DLD1 (cell line): ENCODE results near the gene LY6G6C.

Experiments
- in situ Hi-C: cut with HindIII; loops from 2 replicates; pipeline ENCODE4 v1.10.0; 2017; ENCODE audit warnings: low sequenced_read_pairs

LY6G6C gene

DNA sequence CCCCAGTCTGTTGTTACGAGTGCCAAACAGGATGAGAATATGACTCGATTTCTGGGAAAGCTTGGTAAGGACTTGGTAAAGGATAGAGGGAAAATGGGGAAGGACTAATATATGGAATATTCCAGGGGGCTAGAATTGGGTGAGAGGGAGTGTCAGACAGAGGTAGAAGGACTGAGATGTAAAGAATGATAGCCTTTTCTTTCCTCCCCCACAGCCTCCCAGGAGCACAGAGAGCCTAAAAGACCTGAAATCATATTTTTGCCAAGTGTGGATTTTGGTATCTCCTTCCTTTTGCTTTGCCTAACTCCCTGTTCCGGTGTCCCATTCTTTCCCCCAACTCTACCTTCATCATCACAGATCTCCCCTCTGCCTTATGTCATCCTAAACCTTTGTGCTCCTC lies 21.3 kb upstream of the LY6G6C start:
- in situ Hi-C loops, result no loop called here

GRCh38 chr6:31741815-31742214 lies 20.3 kb upstream of the LY6G6C start:
- in situ Hi-C loops, result no loop called here

DNA sequence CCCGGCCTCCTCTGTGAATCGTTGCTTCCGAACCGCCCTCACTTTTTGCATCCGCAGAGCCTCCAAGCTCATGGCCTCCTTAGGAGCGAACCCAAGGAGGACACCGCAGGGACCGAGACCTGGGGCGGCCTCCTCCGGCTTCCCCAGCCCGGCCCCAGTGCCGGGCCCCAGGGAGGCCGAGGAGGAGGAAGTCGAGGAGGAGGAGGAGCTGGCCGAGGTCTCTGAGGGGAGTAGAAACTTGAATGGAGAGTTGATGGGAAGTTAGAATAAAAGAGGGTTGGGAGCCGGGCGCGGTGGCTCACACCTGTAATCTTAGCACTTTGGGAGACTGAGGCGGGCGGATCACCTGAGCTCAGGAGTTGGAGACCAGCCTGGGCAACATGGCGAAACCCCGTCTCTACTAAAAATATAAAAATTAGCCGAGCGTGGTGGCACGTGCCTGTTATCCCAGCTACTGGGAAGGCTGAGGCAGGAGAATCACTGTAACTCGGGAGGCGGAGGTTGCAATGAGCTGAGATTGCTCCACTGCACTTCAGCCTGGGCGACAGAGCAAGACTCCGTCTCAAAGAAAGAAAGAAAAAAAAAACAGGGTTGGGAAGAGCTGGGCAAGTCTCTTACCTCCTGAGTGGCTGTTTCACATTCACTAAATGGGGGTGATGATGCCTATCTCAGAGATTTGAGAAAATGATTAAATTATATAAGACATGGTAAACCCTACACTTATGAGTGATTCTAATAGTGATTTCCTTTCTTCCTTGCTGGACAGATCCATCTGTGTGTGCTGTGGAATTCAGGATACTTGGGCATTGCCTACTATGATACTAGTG lies 19.1 kb upstream of the LY6G6C start:
- in situ Hi-C loops, result no loop called here

DNA sequence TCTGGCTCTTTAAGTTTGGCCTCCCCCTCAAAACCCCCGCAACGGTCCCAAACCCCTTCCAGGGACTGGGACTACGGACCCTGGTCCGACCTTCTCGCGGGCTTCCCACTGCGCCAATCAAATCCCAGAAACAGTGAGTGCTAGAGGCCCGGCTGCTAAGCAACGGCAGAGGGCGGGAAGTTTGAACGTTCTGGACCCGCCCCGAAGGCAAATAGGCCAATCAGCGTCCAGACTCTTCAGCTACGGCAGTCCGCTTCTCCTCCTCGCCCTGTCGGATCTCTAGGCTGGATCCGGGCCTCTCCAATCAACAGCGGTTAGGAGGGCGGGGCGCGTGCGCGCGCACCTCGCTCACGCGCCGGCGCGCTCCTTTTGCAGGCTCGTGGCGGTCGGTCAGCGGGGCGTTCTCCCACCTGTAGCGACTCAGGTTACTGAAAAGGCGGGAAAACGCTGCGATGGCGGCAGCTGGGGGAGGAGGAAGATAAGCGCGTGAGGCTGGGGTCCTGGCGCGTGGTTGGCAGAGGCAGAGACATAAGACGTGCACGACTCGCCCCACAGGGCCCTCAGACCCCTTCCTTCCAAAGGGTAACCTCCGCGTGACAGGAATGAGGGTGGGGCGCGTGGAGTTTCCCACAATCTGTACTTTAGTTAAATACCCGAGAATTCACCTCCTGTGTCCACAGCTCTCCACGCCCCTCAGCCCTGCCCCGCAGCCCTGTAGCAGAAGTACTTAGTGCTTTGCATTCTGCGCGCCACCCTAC lies 18.3 kb upstream of the LY6G6C start, which contains the start of gene MSH5:
Gene MSH5, plus strand, starts transcription at position 367 of the 758 bp plus-strand sequence. CDS start 462 bp downstream, outside the sequence.
- in situ Hi-C loops, result no loop called here

DNA sequence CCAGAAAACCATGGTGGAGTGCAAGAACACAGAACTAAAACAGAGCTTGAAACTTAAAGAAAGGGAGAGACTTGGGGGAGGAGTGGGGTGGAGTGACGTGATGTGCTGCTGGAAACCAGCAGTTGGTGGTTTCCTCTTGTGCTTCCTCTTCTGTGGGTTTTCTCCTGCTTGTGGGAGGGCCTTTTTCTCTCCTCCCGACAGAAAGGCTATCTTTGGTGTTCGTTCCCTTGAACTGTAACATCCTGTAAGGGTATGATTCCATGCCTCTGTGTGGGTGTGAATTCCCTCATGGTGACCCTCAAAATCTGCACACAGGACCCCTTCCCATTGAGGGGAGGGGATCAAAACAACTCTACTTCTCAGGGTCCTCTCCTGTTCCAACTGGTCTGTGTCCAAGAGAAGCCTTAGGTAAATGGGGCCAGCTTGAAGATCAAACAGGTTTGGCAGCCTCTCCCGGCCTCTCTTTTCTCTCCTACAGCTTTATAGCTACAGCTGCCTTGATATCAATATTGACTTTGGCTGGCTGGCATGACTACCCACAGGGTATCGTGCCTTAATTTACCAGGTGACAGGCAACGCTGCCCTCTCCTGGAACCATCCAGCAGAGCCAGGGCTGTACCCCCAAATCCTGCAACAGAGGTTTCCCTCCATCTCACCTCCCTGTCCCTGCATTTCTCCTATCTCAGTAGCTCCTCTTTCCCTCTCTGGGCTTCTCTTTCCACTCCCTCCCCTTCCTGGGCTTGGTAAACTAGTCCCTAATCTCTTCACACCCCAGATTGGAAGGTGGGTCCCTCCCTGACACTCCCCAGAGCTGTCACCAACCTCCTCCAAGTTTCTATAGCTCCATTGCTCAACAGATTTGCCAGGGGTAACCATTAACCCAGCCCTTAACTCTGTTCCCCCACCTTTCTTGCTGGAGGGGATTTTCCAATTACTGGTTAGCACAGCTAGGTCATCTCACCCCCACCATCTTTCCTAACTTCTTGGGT lies 16.7 kb upstream of the LY6G6C start:
- in situ Hi-C loops, result no loop called here

GRCh38 chr6:31737315-31737990 lies 15.9 kb upstream of the LY6G6C start:
- in situ Hi-C loops, result no loop called here

DNA sequence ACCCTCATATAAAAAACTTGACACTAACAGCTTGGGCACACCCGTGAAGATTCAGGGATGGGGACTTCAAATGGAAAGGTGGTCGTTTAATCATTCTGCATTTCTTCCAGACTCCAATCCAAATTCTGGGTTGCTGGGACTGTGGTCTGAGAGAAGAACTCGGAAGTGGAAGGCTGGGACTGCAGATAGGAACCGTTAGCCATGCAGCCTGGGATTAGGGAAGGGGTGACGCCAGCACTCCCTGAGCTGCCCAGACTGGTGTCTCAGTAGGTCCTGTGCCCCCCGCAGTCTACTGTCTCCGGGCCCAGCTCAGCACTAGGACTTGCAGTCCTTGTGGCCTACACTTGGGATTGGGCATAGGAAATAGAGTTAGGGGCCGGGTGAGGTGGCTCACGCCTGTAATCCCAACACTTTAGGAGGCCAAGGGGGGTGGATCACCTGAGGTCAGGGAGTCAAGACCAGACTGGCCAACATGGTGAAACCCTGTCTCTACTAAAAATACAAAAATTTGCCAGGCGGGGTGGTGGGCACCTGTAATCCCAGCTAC lies 15.3 kb upstream of the LY6G6C start:
- in situ Hi-C loops, result no loop called here

DNA sequence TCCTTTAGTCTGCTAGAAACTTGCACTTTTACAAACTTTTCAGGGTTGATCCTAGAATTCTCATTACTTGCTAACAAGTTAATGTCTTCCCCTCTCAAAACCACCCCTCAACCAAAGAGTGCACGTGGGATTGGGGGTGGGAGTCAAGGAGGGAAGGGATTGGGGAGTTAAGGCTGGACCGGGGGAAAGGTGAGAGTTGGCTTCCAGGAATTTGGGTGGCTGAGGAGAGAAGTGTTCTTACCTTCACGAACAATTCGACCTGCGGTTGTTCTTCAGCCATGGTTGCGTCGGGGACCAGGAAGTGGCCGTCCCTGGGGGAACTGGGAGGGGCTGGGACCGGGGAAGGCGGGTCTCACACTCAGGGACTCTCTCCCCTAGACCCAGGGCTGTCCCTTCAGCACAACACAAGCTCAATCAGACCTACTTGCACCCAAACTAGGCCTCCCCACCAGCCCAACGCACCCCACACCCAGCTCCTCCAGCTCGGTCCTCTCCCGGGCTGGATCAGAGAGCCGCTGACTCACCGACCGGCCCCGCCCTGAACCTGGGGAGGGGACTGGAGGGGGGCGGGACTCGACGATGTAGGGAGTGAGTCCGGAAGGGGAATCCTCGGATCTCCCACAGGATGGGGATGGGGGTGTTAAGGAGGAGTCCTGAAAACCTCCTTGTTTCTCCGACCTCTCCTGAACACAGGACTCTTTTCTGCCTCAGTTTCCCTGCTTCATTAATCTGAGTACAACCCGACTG lies 14.6 kb upstream of the LY6G6C start, which contains the start of gene CLIC1:
Gene CLIC1, minus strand, starts transcription at position 510 of the 747 bp plus-strand sequence. Its CDS starts 230 bp downstream, at position 280.
- in situ Hi-C loops, result no loop called here

- in situ Hi-C loops, result loop anchor here (5.0 kb wide), 1 partner anchor 43 kb away; no protein-coding TSS in a partner anchor
Observed at GRCh38 chr6:31734821-31735406, 13.4 kb upstream of the LY6G6C start.

DNA sequence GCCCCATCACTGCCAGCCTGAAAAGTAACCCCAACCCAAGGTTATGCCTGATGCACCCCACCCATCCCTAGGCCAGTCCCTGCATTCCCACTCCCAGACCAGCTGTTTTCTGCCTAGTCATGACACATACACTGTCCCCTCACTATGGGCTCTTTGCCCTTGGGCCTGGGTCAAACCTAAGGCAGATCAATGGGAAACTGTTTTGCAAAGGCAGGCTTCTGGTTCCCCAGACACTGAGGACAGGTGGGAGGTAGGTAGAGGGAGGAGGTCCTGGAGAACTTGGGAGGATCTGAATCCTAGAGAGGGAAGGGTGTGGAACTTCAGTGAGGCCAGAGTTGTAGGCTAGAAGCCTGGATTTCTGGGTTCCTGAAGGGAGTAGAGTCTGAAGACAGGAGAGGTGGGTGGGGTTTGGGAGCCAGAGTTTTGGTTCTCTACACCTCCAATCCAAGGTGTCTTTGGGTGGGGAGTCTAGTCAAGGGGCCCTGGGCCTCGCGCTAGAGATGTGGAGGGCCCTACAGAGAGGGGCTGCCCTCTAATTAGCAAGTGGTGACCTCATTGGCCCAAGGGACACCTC lies 12.8 kb upstream of the LY6G6C start:
- in situ Hi-C loops, result loop anchor here (5.0 kb wide), 1 partner anchor 42 kb away; no protein-coding TSS in a partner anchor

DNA sequence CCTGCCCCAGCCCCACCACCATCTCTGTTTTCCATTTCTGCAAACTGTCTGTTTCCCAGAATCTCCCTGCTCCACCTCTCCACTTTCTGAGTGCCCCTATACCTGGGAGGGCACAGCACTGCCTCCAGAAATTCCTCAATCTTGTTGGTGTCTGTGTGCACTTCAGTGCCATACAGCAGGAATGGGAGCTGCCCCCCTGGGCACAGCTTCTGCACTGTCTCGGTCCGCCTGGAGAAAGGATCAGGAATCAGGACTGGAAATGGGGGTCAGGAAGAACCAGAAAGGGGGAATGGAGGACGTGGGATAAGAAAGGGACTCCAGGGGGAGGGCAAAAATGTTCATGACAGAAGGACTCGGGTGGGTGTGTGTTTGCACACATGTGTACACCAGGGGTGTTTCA lies 12.2 kb upstream of the LY6G6C start:
- in situ Hi-C loops, result loop anchor here (5.0 kb wide), 1 partner anchor 41 kb away; no protein-coding TSS in a partner anchor

DNA sequence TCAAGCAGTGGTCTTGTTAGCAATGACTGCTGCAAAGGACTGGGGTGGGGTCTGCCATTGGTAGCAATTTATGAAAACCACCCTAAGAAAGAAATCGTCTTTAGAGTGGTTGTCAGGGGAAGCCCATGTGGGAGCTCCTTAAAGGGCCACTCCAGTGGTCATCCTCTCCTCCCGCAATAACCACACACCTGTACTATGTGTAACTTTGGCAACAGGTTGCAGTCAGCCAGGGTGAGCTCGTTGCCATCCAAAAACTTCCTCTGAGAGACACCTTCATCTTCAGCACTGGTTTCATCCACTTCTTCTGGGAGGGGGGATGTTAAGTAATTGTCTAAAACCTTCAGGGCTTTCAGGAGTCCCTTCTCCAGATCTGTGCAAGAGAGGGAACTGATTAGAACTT lies 10.5 kb upstream of the LY6G6C start:
- in situ Hi-C loops, result loop anchor here (5.0 kb wide), 1 partner anchor 40 kb away; no protein-coding TSS in a partner anchor

DNA sequence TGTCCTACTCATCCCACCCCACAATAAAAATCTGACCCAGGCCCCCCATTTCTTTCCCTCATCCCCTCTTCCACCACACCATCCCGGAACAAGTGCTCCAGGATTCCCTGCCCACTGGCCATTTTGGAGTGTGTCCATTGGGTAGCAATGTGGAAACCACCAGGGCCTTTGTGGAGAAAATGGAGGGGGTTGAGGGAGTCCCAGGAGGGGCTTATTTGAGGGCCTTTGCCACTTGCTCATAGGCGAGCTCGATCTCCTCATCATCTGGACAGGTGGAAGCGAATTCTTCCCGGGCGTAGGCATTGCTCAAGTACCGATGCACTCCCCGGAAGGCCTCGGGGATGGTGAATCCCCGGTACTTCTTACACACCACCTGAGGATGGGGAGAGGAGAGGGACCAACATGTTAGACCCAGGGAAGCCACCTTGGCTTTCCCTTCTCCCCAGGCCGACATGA lies 9.1 kb upstream of the LY6G6C start:
- in situ Hi-C loops, result loop anchor here (5.0 kb wide), 1 partner anchor 38 kb away; no protein-coding TSS in a partner anchor

DNA sequence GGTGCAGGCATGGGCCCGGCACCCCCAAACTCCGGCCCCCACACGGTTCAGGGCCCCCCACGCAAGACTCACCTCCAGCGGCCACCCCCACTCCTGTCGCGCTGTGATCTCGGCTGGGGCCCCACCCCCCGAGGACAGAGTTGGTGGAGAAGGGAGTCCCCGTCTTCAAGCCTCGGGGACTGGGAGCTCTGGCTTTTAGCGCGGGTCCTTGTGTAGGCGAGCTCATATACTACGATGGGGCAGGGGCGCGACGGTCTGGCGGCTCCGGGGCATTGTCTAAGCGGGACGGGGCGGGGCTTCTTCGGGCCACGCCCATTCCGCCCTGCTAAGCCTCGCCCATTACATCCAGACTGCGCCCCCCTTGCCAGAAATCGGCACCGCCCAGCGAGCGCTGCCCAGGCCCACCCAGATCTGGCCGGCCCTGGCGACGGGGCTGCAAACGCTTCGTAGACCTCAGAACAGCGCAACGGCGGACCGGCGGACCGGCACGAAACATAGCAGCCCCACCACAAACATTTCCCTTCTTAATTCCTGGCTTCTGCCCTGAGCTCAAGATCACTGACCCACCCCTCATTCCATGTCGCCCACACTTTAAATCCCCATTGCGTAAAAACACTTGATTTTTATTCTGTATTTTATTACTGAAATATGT lies 8.6 kb upstream of the LY6G6C start:
- in situ Hi-C loops, result loop anchor here (5.0 kb wide), 1 partner anchor 38 kb away; no protein-coding TSS in a partner anchor

DNA sequence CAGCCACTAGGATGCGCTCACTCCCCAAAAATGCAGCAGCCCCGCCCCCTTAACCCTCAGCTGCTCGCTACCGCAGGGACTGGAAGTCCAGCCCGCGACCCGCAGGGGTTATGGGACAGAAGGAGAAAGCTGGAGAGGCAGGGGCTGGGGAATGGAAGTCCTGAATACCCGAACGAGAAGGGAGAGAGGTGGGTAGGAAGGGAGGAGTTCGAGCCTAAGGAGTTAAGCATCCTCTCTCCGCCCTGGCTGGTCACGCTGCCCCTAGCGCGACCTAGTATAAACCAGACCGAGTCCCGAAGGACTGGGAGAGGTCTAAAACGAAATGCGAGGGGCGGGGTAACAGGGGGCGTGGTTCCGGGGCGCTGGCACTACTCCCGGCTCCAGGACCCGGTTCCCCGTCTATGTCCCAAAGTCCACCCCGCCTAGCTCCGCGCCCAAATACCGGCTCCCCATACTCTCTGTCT lies 8.0 kb upstream of the LY6G6C start:
- in situ Hi-C loops, result no loop called here

- in situ Hi-C loops, result no loop called here
Observed at GRCh38 chr6:31728767-31729514, 7.4 kb upstream of the LY6G6C start, which contains the start of gene DDAH2. Gene DDAH2, minus strand, starts transcription at chr6:31729299. Its CDS starts 138 bp downstream, at chr6:31729161.
